Sigmoid colon (tissue), 3 donors: ENCODE data around the gene NRSN2.

Source experiments
- POLR2A ChIP-seq, 2 donors: fragments of 450-650 bp; IDR thresholded peaks; one replicate each; pipeline ENCODE4 v1.6.1; 2016; ENCODE audit warnings: antibody characterized with exemption in 2 of 2, mild to moderate bottlenecking in 2 of 2, moderate library complexity in 2 of 2
- TF ChIP-seq, protein P1 (sequence below), 4 experiments: fragments of 450-650 bp in 3 of 4; fragments of 200-600 bp in 1 of 4; IDR thresholded peaks; one replicate each; pipeline ENCODE4 v1.5.1; 2016 to 2019; ENCODE audit warnings: antibody characterized with exemption in 4 of 4, mild to moderate bottlenecking in 3 of 4, moderate library complexity in 2 of 4

DNA sequence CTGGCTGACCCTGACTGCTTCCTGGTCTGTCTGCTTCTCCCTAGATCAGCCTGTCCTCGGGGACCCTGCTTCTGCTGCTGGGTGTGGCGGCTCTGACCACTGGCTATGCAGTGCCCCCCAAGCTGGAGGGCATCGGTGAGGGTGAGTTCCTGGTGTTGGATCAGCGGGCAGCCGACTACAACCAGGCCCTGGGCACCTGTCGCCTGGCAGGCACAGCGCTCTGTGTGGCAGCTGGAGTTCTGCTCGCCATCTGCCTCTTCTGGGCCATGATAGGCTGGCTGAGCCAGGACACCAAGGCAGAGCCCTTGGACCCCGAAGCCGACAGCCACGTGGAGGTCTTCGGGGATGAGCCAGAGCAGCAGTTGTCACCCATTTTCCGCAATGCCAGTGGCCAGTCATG lies 6.3 kb downstream of the NRSN2 start:
- TF ChIP-seq, protein P1, sequence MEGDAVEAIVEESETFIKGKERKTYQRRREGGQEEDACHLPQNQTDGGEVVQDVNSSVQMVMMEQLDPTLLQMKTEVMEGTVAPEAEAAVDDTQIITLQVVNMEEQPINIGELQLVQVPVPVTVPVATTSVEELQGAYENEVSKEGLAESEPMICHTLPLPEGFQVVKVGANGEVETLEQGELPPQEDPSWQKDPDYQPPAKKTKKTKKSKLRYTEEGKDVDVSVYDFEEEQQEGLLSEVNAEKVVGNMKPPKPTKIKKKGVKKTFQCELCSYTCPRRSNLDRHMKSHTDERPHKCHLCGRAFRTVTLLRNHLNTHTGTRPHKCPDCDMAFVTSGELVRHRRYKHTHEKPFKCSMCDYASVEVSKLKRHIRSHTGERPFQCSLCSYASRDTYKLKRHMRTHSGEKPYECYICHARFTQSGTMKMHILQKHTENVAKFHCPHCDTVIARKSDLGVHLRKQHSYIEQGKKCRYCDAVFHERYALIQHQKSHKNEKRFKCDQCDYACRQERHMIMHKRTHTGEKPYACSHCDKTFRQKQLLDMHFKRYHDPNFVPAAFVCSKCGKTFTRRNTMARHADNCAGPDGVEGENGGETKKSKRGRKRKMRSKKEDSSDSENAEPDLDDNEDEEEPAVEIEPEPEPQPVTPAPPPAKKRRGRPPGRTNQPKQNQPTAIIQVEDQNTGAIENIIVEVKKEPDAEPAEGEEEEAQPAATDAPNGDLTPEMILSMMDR (IDR thresholded peaks at IDR 0.05): no peak
- no peak for TF ChIP-seq POLR2A (IDR thresholded peaks at IDR 0.05)
